HG03196 (cell line): Measurements from ENCODE around the gene WDR38.

Experiments used
- ATAC-seq: cut with Tn5 transposase; IDR thresholded peaks from one replicate; pipeline ENCODE4 v1.9.1; 2021; ENCODE audit not compliant: unreplicated experiment

WDR38 gene

GRCh38 chr9:124880501-124880900 lies 27.2 kb downstream of the WDR38 start:
- no peak for ATAC-seq

- ATAC-seq, result no peak
Observed at GRCh38 chr9:124881138-124881743, 28.0 kb downstream of the WDR38 start.

DNA sequence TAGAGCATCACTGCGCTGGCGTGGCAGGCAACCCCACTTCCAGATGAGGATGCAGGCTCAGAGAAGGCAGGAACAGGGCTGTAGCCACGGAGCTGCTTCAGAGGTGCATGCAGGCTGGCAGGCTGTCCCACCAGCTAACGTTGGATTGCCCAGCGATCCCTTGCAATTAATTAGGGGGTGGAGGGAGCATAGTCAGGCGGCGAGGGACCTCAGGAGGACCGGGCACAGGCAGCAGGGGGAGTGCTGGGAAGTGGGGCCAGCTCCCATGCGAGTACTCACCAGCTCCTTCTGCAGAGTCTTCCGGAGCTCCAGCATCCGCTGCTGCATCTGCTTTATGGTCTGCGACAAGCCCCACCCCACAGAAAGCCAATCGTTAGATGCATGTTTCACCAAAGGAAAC lies 29.0 kb downstream of the WDR38 start:
- ATAC-seq, result no peak

DNA sequence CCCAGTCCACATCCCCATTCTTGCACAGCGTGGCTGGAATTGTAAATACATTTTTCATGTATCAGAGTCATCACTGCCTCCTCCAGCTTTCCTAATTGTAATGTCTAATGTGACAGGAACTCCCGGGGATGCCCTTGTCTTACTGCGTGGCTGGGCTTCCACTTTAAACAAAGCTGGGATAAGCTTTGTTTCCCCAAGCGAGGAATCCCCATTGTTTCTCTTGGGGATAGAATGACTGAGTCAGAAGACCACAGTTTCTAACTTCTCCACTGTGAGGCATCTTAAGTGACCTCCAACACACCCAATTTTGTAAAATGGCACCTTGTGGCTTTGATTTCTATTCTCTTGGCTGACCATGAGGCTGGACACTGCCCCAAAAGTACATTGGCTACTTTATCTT lies 31.1 kb downstream of the WDR38 start:
- no peak for ATAC-seq

- no peak for ATAC-seq
Observed at GRCh38 chr9:124885551-124885950, 32.3 kb downstream of the WDR38 start.

- no peak for ATAC-seq
Observed at GRCh38 chr9:124886461-124886860, 33.2 kb downstream of the WDR38 start.

- no peak for ATAC-seq
Observed at GRCh38 chr9:124886866-124887492, 33.7 kb downstream of the WDR38 start.

DNA sequence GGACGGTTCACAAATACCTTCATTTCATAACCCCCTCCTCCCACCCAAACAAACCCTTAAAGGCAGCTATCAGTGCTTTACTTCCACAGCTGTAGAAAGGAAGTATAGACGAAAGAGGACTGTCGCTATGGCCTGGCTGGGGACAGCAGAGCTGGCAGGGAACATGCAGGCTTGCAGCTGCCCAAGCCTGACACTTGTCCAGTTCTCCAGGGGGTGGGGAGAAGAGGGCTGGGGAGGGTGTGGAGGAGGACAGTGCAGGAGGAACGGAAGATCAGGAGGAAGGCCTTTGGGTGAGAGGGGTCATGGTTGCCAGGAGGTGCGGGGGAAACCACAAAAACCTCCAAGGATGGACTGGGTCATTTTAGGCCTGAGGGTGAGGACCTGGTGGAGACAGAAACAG lies 34.6 kb downstream of the WDR38 start:
- no peak for ATAC-seq

- ATAC-seq, result no peak
Observed at GRCh38 chr9:124889006-124889405, 35.7 kb downstream of the WDR38 start.

DNA sequence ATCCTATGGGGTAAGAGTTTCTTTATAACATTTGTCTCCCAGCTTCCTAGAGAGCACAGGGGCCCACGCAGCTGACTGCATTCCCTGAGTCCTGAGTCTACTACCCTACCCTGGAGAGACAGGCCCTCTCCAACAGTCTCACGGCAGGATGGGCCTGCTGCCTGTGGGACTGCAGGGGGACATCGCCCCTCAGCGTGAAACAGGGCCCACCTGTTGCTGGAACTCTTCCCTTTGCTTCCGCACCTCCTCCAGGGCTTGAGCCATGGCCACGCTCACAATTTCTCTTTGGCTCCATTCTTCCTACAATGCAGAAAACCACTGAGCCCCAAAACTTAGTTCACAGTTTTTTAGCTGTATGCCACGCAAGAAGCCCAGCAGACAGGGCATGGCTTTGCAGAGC lies 36.9 kb downstream of the WDR38 start:
- ATAC-seq, result no peak

- no peak for ATAC-seq
Observed at GRCh38 chr9:124894035-124894740, 40.9 kb downstream of the WDR38 start.

GRCh38 chr9:124894741-124895170 lies 41.5 kb downstream of the WDR38 start:
- ATAC-seq, result no peak

GRCh38 chr9:124897570-124898460 lies 44.6 kb downstream of the WDR38 start:
- ATAC-seq, result no peak

- no peak for ATAC-seq
Observed at GRCh38 chr9:124899845-124900244, 46.6 kb downstream of the WDR38 start.

DNA sequence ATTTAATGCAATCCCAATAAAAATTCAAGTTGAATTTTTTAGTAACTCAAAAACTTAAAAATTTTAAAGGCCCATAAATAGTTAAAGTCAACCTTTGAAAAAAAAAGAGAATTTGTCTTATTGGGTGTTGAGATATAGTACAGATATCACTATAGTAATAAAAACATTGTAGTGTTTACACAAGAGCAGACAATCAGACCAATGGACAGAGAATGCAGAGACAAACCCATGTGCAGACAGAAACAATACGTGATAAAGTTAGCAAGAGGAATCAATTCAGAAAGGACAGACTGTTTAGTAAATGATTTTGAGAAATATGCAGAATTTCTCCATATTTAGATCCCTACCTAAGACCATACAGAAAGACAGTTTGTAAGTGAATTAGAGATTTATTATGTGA lies 53.7 kb downstream of the WDR38 start:
- ATAC-seq, result no peak
